NCI-H1105 (cell line): Measurements from ENCODE around the gene SERTAD2.

Experiments used
- DNase-seq: peaks from one replicate; lab custom pipeline; 2025; lab: John Stamatoyannopoulos, UW

SERTAD2 gene

GRCh38 chr2:64607381-64608304 lies 46.1 kb downstream of the SERTAD2 start:
- no peak for DNase-seq

GRCh38 chr2:64606479-64607363 lies 47.0 kb downstream of the SERTAD2 start:
- no peak for DNase-seq

DNA sequence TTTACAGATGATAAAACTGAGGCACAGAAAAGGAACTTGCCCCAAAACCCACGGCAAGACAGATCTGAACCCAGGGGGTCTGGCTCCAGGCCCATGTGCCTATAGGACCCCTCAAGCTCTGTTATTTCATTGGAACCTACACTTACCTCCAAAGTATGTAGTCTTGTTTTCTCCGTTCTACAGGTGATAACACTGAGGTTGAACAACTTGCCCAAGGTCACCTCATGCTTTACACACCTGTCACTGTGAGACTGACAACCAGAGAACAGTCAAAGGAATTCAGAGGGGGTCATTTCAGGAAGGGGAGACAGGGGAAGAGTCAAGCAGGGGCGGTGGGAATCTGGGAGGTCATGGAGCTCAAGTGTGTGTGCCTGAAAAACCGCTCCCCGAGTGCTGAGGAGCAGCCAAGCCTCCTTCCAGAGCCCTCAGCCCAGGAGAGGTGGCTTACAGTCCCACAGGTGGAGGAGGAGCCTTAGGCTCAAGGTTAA lies 47.7 kb downstream of the SERTAD2 start:
- no peak for DNase-seq

- DNase-seq, result no peak
These were observed 48.7 kb downstream of the SERTAD2 start for GRCh38 chr2:64605026-64605471.

- no peak for DNase-seq
These were observed 49.6 kb downstream of the SERTAD2 start for GRCh38 chr2:64604155-64604554.

DNA sequence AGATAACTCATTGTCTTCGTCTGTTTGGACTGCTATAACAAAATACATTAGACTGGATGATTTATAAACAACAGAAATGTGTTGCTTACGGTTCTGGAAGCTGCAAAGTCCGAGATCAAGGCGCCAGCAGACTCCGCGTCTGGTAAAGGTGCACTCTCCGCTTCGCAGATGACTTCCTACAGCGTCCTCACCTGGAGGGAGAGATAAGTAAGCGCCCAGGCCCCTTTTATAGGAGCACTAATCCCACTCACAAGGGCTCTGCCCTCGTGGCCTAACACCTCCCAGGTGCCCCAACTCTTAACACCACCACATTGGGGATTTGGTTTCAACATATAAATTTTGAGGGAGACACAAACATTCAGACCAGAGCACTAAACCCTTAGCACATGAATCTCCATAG lies 51.3 kb downstream of the SERTAD2 start:
- no peak for DNase-seq

- no peak for DNase-seq
These were observed 51.8 kb downstream of the SERTAD2 start for GRCh38 chr2:64601785-64602391.

- DNase-seq, result no peak
These were observed 52.5 kb downstream of the SERTAD2 start for GRCh38 chr2:64601034-64601754.

GRCh38 chr2:64599469-64599868 lies 54.2 kb downstream of the SERTAD2 start:
- DNase-seq, result no peak

DNA sequence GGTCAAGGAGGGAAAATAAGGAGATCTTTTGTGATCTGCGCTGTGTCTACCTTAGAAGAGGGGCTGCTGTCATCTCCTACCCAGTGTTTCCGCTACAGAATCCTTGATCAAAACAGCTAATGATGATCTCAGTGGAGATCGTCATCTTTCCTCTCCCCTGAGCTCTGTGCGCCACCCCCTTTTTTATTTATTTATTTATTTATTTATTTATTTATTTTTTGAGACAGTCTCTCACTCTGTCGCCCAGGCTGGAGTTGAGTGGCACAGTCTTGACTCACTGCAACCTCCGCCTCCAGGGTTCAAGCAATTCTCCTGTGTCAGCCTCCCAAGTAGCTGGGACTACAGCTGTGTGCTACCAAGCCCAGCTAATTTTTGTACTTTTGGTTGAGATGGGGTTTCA lies 55.5 kb downstream of the SERTAD2 start:
- DNase-seq, result no peak

DNA sequence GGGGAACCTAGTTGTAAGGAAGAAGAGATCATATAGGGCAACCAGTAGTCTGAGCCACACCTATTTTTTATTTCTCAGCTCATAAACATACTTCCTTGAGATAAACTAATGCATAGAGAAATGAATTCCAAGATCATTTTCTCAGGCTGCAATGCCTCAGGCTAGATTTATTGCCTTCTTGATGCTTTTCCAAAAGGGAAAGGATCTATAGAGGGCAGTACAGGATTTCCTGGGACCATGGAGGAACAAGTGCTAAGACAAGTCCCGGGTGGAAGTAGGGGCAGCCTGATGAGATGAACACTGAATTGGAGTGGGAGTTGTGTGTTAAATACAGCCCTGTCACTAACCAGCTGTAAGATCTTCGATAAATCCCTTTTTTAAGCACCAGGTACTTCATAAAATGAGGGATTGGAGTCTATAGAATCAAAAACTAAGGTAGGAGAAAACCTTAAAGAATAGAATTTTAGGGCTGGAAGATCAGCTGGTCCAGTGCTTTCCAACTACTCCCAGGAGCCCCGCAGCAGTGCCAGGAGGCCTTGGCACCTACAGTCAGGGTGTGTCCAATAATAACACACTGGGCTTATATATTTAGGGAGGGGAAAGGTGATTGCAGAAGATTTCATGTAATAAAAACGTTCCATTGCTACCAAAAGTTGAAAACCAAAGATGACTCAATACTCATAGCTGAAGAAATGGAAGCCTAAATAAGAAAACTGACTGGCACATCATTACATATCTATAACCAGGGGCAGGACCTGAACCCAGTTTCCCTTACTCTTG lies 58.1 kb downstream of the SERTAD2 start:
- no peak for DNase-seq

DNA sequence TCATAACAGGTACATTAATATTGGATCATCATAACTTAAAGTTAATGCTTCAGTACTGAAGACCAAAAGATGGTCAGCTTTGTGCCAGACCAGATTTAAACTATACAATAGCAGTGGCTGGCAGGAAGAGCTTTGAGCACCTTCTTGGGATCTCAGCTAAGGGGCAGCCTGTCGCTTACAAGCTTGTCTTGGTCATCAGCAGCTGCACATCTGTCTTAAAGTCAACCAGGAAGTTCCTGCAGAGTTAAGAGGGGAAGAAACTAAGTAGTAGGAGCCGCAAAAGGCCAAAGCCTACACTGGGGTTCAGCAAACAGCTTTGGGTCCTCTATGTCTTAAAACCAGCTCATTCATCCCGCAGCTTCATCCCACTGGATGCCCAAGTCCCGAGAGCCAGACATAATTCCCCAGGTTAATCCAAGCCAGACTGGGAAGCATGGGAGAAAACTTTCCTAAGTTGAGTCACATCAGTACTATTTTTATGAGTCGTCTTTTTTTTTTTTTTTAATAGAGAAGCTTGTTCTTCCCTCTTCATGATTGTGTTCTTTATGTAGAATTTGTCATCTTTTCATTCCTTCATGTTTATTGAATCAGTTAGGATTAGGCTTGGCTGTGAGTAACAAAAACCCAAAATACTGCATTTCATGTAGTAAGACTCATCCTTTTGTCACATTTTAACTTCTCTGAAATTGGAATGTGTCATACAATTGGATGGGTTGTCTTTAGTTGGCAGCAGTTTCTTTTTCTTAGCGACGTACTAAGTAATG lies 59.3 kb downstream of the SERTAD2 start:
- no peak for DNase-seq

DNA sequence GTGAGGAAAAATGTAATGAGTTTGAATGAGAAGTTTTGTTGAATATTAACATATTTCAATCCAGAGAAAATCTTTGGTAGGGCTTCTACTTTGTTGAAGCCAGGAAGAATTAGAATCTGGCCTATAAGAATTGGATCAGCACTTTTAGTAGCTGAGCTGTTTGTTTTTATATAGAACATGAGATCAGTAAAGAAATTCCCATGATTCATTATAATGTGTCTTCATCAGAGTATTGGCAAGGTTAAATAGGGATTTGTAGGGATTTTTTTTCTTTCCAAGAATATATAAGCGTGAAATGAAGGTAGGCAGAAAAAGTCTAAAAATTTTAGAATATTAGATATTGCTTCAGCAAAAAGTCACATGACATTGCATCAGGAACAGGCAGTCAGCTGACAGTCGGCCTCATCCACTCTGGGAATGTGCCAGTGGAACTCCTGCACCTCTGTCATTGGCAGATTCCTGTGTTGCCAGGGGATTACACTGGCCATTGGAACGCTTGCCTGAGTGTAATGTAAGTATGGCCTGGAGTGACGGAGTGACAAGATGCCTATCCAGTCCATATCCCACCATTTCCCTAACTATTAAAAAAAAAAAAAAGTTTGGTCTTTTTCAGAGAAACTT lies 60.6 kb downstream of the SERTAD2 start:
- DNase-seq, result no peak

DNA sequence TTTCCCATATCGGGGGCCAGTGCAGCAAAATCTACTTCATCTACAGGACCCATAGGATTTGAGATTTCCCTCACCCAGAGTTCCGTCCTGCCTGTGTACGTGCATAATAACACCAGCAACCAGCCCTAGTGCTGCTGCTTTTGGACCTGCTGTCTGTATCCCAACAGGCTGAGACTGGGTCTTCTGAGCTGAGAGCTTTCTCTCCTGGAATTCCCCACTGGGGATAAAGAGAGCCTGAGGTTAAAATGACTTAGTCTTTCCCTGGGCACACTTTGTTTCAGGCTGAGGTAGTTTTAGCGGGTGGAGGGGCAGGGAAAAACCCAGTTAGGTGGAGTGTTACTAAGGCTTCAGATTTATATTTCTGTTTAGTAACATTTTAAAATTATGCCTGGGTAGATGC lies 62.5 kb downstream of the SERTAD2 start:
- DNase-seq, result no peak

- DNase-seq, result no peak
These were observed 66.2 kb downstream of the SERTAD2 start for GRCh38 chr2:64587561-64587960.

DNA sequence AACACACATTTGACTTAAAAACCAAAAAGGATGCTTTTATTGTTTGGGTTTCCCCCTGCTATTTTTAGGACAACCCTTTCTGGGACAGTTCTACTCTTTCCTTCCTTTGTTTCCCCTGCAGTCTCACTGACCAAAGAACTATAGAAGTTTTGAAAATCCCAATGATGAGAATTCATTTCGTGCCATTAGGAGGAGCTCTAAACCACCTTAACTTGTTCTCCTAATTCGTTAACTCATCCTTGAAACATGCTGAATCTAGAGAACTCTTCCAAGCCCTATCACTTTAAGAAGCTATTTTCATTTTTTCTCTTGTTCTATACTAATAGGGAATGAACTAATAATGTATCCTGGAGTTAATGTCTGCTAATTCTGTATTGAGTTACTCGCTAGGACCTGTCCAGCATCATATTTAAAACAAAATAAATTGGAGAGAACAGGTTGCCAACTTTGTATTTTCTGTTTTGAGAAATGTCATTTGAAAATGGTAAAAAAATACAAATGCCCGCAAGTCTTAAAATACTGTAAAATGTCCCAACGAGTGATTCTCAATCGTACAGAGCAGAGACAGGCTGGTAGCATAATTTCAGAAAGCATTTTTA lies 66.7 kb downstream of the SERTAD2 start:
- DNase-seq, result no peak

DNA sequence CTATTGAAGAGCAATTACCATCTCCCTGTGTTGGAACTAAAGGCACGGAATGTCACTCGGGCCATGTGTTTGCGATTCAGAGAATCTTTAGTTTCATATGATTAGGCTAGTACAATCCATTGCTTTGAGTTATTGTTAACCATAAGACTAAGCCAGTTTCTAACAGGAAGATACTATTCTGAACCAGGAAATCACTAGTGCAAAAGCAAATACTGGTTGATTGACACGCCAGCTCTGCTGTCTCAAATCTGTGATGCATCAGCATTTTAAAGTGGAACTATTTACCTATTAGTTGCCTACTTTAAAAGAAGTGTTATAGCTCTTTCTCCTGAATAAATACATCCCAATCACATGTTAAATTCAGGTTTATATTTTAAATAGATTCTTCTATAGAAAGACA lies 67.7 kb downstream of the SERTAD2 start:
- DNase-seq, result no peak

- no peak for DNase-seq
These were observed 70.9 kb downstream of the SERTAD2 start for GRCh38 chr2:64582774-64583340.
